Measurements from ENCODE around the gene FBXL12. TPM values are rescaled to one million over a fixed set of nuclear protein-coding genes. Genes with fewer than 3 reads are reported as not detected.

FBXL12 gene
- total RNA-seq = 10 to 100 TPM; 12.6 to 25.6 (median 18.8) TPM

- no peak for TF ChIP-seq CTCF (IDR thresholded peaks at IDR 0.05; ENCODE audit: low read depth)
Measured at GRCh38 chr19:9818734-9819595, at the start of gene FBXL12. Gene FBXL12 (minus strand): TSS chr19:9819079. CDS start chr19:9818813, 266 bp downstream.

- TF ChIP-seq CTCF (IDR thresholded peaks at IDR 0.05; ENCODE audit: low read depth) = no peak
Measured at GRCh38 chr19:9865732-9866501, 47.0 kb upstream of the FBXL12 start.

GRCh38 chr19:9863759-9864158 lies 44.9 kb upstream of the FBXL12 start:
- TF ChIP-seq CTCF (IDR thresholded peaks at IDR 0.05; ENCODE audit: low read depth) = no peak

- no peak for TF ChIP-seq CTCF (IDR thresholded peaks at IDR 0.05; ENCODE audit: low read depth)
Measured at GRCh38 chr19:9862938-9863337, 44.1 kb upstream of the FBXL12 start.

GRCh38 chr19:9861503-9861902 lies 42.6 kb upstream of the FBXL12 start:
- TF ChIP-seq CTCF (IDR thresholded peaks at IDR 0.05; ENCODE audit: low read depth) = no peak

- TF ChIP-seq CTCF (IDR thresholded peaks at IDR 0.05; ENCODE audit: low read depth) = no peak
Measured at GRCh38 chr19:9860407-9860806, 41.5 kb upstream of the FBXL12 start.

- no peak for TF ChIP-seq CTCF (IDR thresholded peaks at IDR 0.05; ENCODE audit: low read depth)
Measured at GRCh38 chr19:9858766-9859165, 39.9 kb upstream of the FBXL12 start.

Data from subcutaneous adipose tissue (tissue), 4 donors.